GM19043 (cell line): Measurements from ENCODE around the gene ZRANB1.

ENCODE experiments used
- ATAC-seq: cut with Tn5 transposase; IDR thresholded peaks from one replicate; pipeline ENCODE4 v1.9.1; 2021; ENCODE audit warnings: low read depth; ENCODE audit not compliant: unreplicated experiment

The ZRANB1 gene

DNA sequence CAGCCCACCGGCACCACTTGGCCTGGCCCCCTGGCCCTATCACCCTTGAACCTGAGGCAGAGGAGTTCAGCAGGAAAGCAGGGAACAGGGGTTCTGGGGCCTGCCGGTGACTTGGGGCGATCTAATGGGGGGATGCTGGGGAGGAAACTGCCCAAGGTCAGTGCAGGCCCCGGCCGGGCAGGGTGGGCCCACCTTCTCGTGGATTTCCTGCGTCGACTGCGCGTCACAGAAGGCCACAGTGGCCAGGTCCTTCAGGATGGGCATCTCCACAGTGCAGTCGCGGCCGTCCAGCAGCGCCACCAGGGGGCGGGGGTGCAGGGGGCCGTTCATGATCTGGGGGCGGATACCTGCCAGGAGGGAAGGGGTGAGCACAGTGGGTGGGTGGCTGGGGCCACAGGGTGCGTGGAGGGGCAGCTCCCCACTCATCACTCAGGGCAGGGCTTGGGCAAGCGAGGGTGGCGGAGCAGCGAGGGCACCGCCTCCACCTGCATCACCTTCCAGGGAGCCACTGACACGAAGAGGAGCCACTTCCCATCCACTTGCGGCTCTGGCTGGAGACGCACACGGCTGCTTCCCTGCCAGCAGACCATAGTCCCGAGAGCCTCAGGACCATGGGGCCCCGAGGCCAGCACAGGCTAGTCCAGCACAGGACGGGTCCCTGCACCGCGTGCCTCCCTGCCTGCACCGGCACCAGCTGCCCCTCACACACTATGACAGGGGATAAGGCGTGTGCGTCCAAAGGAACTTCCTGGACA, 61.4 kb downstream of the ZRANB1 start:
- no peak for ATAC-seq

DNA sequence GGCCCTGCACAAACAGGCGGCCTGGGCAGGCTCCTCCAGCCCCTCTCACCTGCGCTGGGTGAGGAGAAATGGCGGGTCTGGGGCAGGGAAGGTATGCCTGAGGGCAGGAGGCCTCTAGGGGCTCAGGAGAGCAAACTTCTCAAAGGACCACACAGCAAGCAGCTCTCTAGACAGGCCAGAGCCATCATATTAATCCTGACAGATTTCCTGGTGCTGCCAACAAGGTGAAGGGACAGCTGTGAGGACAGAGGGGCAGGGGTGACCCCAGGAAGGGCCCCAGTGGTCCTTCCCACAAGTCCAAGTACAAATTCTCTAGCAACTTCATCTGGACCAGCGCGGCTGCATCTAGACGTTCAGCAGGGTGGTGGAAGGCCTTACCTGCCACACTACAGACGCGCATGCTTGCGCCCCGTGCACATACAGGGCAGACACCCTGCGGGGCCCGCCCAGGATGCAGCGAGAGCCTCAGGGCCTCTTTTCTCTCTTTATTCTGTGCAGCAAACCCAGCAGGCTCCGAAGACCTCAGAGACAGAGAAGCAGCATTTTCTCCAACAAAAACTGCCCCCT, 62.1 kb downstream of the ZRANB1 start:
- ATAC-seq, result no peak

GRCh38 chr10:125004571-125005311, 62.8 kb downstream of the ZRANB1 start:
- ATAC-seq, result no peak

DNA sequence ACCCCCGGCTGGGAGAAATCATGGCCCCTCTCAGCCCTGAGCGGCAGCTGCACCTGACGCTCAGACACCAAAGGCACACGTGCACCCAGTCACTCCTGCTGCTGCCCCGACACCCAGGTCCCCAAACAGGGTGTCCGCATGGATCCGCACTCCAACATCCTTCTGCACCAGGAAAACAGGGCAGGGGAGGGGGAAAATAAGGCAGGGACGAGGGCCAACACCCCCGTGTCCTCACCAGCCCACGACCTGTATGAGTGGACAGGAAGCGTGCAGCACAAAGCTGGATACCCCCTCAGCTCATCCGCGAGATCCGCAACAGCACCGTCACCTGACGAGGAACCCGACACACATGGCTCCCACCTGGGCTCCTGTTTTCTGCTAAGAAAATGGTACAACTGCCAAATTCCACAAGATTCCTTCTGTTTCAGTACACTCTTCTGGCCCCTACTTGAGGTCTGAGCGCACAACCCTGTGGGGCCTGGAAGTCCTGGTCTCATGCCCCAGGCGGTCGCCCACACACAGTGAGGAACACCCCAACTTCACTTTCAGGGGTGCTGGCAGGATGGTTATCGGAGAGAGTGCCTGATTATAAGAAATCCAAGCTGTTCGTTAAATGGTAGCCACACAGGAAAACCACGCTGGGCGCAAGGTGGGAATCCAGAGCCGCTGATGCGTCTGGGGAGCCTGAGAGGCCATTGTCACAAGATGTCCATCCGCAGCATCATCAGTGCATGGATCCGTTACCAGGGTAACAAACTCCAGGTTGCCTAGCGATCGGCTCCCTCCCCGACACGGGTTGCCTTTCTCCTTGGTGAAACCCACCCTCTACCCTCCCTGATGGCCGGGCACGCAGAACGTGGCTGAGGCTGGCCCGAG, 63.6 kb downstream of the ZRANB1 start:
- no peak for ATAC-seq

DNA sequence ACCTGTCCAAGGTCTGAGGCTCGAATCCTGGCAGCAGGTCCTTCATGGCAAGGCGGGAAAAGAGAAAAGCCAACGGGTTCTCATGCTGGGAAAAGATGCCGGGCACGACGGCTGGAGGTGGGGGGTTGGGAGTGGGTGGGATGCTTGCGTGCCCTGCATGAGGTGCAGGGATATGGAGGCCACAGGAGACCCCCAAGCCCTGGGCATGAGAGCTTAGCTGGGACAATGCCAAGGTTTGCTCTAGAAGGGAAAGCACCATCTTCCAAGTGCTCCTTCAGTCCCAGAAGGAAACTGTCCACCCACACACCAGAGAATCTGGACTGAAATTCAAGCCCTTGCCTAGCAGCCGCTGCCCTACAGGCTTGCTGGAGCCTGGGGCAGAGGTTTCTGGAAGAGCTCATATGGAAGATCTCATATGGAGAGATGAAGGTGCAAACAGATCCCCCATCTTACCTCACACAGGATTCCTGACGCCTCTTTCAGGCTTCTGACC, 64.3 kb downstream of the ZRANB1 start:
- no peak for ATAC-seq

DNA sequence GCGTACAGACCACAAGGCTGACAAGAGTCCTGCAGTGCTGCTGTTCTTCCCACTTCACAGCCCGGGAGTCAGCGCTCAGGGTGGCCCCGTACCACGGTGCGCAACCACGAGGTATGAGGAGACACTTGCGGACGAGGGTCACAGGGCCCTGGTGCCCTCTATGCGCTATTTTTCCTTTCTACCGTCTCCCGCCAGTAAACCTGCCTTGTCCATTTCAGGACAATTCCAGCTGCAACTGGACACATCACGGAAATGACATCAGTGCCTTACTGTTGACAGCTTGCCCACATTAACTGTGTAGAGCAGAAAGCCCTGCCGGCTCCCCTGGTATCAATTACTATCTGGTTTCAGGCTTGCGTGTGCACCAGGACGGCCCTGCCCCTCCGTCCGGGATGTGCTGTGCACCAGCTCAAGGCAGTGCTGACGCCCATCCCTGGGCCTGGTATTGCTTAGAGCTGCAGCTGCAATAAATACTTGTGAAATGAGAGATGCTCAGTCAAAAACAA, 65.1 kb downstream of the ZRANB1 start:
- no peak for ATAC-seq

- ATAC-seq, result no peak
Measured at GRCh38 chr10:125007436-125007835, 65.5 kb downstream of the ZRANB1 start.

DNA sequence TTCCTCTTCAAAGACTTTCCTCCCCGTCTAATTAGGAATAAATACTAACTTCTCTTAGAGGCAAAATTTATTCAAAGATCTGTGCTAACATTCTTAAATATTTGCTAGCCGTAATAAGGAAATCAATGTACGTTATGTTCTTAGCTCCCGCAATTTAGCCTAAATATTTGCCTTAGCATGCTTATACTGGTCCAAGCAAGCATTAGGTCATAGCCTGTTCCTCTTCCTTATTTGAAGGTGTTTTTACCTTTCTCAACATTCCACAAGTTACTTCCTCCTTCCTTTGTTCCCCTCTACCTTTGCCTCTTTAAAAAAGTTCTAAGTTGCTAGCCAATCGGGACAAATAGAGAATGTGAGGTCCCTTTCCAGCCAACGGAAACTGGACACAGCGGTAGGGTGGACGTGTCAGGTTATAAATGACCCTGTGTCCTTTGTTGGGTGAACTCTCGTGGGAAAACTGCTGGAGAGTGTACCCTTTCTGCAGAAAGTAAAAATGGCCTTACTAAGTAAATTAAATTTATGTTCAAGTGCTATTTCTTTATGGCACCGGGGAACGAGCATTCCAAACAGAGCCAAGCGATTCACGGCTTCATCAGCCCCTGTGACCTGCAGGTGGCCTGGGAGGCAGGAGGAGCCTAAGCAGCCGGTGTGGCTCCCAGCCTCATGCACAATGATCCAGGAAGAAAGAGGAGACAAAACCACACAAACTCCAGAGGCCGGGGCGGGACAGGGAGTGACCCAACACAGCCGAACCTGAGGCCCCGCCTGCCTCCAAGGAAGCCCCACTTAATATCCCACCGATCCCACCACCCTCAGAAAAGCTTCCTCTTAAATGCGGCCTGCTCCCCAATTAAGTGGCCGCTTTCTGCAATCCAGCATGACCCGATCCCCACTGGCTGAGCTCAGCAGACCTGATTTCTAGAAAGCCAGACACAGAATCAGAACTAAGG, 67.0 kb downstream of the ZRANB1 start:
- ATAC-seq, result no peak

- no peak for ATAC-seq
Measured at GRCh38 chr10:125009661-125010161, 67.8 kb downstream of the ZRANB1 start.

- ATAC-seq, result no peak
Measured at GRCh38 chr10:125010362-125010761, 68.4 kb downstream of the ZRANB1 start.

DNA sequence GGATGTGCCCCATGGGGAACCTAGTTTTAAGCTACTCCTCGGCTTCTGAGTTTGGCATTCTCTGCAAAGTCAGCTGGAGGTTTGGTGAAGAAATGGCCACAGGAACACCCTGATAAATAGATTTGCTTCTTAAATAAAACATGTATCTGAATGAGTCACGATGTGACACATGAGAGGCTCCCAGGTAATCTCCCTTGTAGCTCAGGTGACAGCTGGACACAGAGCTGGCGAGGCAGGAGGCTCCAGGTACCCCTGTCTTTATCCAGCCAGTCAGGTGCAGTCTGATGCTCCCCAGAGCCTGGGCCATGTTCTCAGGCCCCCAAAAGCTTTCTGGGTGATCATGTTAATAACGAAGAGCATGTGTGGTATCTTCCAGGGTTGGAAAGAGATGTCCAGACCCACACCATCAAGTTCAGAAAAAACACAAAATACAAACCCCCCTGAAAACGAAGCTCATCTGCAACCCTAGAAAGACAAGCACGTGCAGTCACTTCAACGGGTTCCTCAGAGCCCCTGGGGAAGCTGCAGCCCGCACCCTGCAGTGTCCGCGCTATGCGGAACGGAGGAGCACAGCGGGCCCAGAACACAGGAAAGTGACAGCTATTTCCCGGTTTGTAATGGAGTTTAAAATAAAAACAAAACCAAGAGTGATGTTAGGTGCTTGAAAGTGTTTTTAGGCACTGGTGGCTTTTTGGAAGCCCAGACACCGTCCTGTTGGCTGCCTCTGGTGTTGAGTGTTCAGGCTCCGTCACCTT, 69.4 kb downstream of the ZRANB1 start:
- ATAC-seq, result no peak

- no peak for ATAC-seq
Measured at GRCh38 chr10:125011926-125012705, 70.2 kb downstream of the ZRANB1 start.

DNA sequence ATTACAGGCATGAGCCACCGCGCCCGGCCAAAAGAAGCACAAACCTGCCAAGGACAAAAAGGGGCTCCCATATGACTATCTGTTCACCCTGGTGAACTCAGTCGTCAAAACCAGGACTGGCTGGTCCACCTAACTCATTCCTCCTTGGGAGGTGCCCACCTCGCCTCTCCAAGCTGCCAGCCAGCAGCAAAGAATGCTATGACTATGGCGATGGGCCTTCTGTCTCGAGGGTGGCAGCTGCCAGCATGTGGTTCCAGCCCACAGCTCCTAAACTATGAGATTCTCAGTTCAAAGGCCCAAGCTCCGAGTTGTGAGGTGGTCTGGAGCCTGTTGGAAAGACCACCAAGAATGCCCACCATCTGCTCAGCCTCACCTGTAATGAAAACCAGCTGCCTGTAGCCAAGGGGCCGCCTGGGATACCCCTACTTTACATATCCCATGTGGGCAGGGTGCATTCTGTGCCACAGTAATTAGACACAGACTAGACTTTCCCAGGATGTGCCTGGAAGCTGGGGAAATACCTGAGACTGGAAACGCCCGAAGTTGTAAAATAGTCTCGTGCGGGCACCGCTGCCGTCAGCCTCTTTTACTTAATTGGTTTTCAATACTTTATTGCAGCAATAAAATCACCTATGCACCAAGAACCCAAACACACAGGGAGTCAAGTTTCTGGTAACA, 71.1 kb downstream of the ZRANB1 start:
- no peak for ATAC-seq

GRCh38 chr10:125013529-125013872, 71.6 kb downstream of the ZRANB1 start:
- ATAC-seq, result no peak

GRCh38 chr10:125014086-125014830, 72.3 kb downstream of the ZRANB1 start:
- ATAC-seq, result no peak

DNA sequence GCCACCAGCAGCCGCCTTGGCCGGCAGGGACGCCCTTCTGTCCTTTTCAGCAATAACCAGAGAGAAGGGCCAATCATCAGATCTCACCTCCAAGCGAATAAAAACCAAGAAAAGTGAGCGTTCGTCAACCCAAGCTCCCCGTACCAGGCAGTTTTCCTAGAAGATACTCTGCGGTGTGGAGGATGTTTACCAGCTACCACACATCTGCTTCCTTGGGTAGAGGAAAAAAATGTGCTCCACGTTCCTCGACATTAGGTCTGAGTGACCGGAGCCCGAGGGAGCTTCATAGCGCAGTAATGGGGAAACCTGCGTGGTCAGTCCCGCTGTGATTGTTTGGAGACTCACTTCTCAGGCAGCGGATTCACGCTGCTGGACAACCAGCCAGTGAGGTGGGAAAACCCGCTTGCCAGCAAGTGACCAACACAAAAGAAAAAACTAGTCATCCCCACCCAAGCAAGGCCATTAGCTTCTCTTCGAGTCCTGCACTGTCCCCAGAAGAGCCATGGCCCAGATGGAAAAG, 73.0 kb downstream of the ZRANB1 start:
- ATAC-seq, result no peak
